A673 (cell line): Measurements from ENCODE around the gene PHYH. TPM values are rescaled to one million over a fixed set of nuclear protein-coding genes. Genes with fewer than 3 reads are reported as not detected.
A peak's percentile ranks its signal among the peaks of the same experiment; 100 is the strongest.
"Not testable (repeated sequence)": the region's sequence is repeated elsewhere in the genome, so short reads cannot be mapped to it uniquely, and the experiment has no call there.

Experiments
- BruUV-seq: library from RNA; stranded (reverse); fragments of 400-500 nt; replicated peaks from 2 replicates; lab custom pipeline; 2021; lab: Mats Ljungman, UMichigan
- CTCF ChIA-PET: fragments of 300-600 bp; sonication (Branson Sonifier 250); formaldehyde crosslinking; loops from one replicate; lab custom pipeline; 2022; ENCODE audit warnings: antibody characterized with exemption; lab: Charles Lee
- POLR2A ChIA-PET: fragments of 300-600 bp; sonication (Branson Sonifier 250); formaldehyde crosslinking; loops from one replicate; lab custom pipeline; 2022; ENCODE audit warnings: antibody characterized with exemption; ENCODE audit not compliant: low non-redundant PET; lab: Charles Lee
- DNase-seq: peaks from one replicate; pipeline ENCODE4 v3.0.0-alpha.2; 2015; ENCODE audit warnings: low spot score
- H3K27ac ChIP-seq: fragments of 200-600 bp; sonication (generic); 2 replicates; pipeline ENCODE4 v1.5.1; 2016; ENCODE audit warnings: mixed run types, low read depth, mild to moderate bottlenecking, mixed read lengths, antibody characterized with exemption, low read length; ENCODE audit not compliant: poor library complexity, severe bottlenecking
- H3K27me3 ChIP-seq: fragments of 200-600 bp; sonication (generic); replicated peaks from 2 replicates; pipeline ENCODE4 v1.6.1; 2017; ENCODE audit warnings: mixed run types, low read depth, mild to moderate bottlenecking, mixed read lengths, antibody characterized with exemption, low read length; ENCODE audit not compliant: insufficient read depth, poor library complexity
- H3K36me3 ChIP-seq: fragments of 200-600 bp; sonication (generic); 2 replicates; pipeline ENCODE4 v1.6.1; 2016; ENCODE audit warnings: mixed run types, mild to moderate bottlenecking, mixed read lengths, antibody characterized with exemption, low read length; ENCODE audit not compliant: insufficient read depth, poor library complexity, severe bottlenecking
- H3K4me1 ChIP-seq: fragments of 200-600 bp; sonication (generic); 2 replicates; pipeline ENCODE4 v1.6.1; 2017; ENCODE audit warnings: mixed run types, mild to moderate bottlenecking, mixed read lengths, antibody characterized with exemption, low read length; ENCODE audit not compliant: insufficient read depth, poor library complexity, severe bottlenecking
- H3K4me3 ChIP-seq: fragments of 200-600 bp; sonication (generic); 2 replicates; pipeline ENCODE4 v1.5.1; 2016; ENCODE audit warnings: low read depth, mixed run types, mild to moderate bottlenecking, mixed read lengths, low read length; ENCODE audit not compliant: poor library complexity, severe bottlenecking
- H3K9me3 ChIP-seq: fragments of 200-600 bp; sonication (generic); 2 replicates; pipeline ENCODE4 v1.6.1; 2016; ENCODE audit warnings: mixed run types, low read depth, mild to moderate bottlenecking, mixed read lengths, antibody characterized with exemption, low read length; ENCODE audit not compliant: poor library complexity, severe bottlenecking
- EZH2 ChIP-seq: fragments of 200-600 bp; sonication (generic); IDR thresholded peaks from 2 replicates; pipeline ENCODE4 v1.6.1; 2017; ENCODE audit warnings: borderline replicate concordance, low read depth, mild to moderate bottlenecking, mixed read lengths, antibody characterized with exemption, low read length; ENCODE audit not compliant: poor library complexity, severe bottlenecking
- intact Hi-C: fragments of 100-400 bp; cut with micrococcal nuclease; formaldehyde crosslinking; loops from one replicate; pipeline ENCODE4 v1.10.0; 2022; ENCODE audit not compliant: unreplicated experiment
- total RNA-seq: library from RNA; stranded (reverse); gene quantifications from 2 replicates; pipeline ENCODE4 v1.2.3, GENCODE V29; 2021
- TF ChIP-seq, protein P1 (sequence below): fragments of 300-800, 200-600 bp; sonication (generic); conservative IDR thresholded peaks from 2 replicates; pipeline ENCODE4 v1.5.1; 2017; ENCODE audit warnings: low read depth, mild to moderate bottlenecking, antibody characterized with exemption, low read length, moderate library complexity, mixed read lengths

The PHYH gene
- total RNA-seq, 1 experiment from 2014 or later: 5.1 TPM

DNA sequence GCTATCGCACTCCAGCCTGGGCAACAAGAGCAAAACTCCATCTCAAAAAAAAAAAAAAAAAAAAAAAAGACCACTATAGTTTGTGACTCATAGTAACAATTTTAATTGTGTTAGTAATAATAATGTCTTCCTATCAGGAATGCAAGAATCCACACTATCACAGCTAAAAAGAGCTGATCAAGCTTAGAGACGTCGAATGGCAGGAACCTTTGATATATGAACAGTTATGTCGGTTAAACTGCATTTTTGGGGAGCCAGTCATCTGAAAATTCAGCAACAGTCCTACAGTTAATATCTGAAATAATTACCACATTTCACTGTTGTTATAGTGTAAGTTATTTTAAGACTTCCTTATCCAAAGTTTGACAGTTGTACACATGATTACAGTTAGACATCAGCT, 8.8 kb downstream of the PHYH start:
- Histone ChIP-seq H3K4me3 (no peak overlapping the region), H3K4me1 (no peaks in the 10 kb centered on the region), H3K27ac (no peak overlapping the region), H3K9me3 (no peaks in the 10 kb centered on the region), H3K27me3 (no peaks in the 10 kb centered on the region), H3K36me3 (no peaks in the 10 kb centered on the region)
- ChIA-PET POLR2A (no interaction called here), CTCF (no interaction called here)
- intact Hi-C loops: no loop called here
- no peak for DNase-seq
- BruUV-seq: no TSS peak
- TF ChIP-seq, protein P1, sequence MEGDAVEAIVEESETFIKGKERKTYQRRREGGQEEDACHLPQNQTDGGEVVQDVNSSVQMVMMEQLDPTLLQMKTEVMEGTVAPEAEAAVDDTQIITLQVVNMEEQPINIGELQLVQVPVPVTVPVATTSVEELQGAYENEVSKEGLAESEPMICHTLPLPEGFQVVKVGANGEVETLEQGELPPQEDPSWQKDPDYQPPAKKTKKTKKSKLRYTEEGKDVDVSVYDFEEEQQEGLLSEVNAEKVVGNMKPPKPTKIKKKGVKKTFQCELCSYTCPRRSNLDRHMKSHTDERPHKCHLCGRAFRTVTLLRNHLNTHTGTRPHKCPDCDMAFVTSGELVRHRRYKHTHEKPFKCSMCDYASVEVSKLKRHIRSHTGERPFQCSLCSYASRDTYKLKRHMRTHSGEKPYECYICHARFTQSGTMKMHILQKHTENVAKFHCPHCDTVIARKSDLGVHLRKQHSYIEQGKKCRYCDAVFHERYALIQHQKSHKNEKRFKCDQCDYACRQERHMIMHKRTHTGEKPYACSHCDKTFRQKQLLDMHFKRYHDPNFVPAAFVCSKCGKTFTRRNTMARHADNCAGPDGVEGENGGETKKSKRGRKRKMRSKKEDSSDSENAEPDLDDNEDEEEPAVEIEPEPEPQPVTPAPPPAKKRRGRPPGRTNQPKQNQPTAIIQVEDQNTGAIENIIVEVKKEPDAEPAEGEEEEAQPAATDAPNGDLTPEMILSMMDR: no peak
- TF ChIP-seq EZH2: no peak

DNA sequence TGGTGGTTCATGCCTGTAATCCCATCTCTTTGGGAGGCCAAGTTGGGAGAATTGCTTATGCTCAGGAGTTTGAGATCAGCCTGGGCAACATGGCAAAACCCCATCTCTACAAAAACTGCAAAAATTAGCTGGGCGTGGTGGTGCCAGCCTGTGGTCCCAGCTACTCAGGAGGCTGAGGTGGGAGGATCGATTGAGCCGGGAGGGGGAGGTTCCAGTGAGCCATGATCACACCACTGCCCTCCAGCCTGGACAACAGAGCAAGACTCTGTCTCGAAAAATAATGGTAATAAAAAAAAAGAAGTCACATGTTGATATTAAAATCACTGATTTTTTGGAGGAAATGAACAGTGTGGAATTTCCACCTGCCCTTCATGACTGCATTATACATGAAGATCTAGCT, 15.8 kb downstream of the PHYH start:
- Histone ChIP-seq H3K9me3 (no peaks in the 10 kb centered on the region), H3K27ac (no peak overlapping the region), H3K36me3 (no peaks in the 10 kb centered on the region), H3K4me3 (no peak overlapping the region), H3K27me3 (no peaks in the 10 kb centered on the region), H3K4me1 (no peaks in the 10 kb centered on the region)
- TF ChIP-seq, protein P1: no peak
- ChIA-PET CTCF (no interaction called here), POLR2A (interaction anchor here (0.7 kb wide), 1 partner anchor 136 kb away, joined by 6 read pairs; no protein-coding TSS in a partner anchor)
- intact Hi-C loops: no loop called here
- no peak for DNase-seq
- no TSS peak for BruUV-seq

DNA sequence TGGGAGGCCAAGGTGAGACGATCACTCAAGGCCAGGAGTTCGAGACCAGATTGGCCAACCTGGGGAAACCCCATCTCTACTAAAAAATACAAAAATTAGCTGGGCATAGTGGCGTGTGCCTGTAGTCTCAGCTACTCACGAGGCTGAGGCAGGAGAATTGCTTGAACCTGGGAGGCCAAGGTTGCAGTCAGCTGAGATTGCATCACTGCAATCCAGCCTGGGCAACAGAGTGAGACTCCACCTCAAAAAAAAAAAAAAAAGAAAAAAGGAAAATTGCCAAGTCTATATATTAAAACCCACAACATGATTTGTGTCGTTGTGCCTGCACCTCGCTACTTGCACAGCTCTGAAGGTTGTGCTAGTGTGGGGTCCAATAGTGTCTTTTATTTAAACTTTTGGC, 17.5 kb downstream of the PHYH start:
- DNase-seq, H3K27me3 ChIP-seq, CTCF ChIA-PET, H3K27ac ChIP-seq, H3K4me1 ChIP-seq, BruUV-seq, POLR2A ChIA-PET, H3K36me3 ChIP-seq, intact Hi-C loops, H3K9me3 ChIP-seq, H3K4me3 ChIP-seq: not testable (repeated sequence)

DNA sequence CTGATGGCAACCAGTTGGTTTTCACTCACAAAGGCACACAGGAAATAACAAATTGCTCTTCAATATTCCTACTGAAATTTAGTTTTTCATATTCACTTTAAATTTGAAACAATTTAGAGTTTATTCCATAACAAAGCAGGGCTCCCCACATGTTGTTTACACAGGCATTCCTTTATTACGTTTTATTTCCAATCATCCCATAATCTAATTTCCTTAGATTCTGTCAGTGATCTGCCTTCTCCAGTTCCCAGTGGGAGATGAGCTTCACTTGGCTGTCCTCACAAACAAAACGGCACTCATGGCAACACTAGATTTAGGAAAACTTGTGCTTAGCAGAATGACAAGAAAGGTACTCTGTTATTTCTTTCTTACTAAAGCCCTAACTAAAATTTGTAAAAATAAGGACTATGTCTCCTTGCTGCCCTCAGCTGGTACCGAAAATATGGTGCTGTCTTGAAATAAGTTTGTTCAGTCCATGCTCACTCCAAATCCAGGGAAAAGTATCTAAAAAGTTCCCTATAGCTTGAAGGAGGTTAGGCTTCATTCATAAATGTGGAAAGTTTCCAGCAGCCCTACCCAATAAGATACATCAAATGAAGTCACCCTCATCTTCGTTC, 23.0 kb downstream of the PHYH start:
- DNase-seq: peak; percentile 35
- CTCF ChIA-PET: interaction anchor here (0.7 kb wide), 1 partner anchor 71 kb away, joined by 4 read pairs; no protein-coding TSS in a partner anchor
- POLR2A ChIA-PET: no interaction called here

DNA sequence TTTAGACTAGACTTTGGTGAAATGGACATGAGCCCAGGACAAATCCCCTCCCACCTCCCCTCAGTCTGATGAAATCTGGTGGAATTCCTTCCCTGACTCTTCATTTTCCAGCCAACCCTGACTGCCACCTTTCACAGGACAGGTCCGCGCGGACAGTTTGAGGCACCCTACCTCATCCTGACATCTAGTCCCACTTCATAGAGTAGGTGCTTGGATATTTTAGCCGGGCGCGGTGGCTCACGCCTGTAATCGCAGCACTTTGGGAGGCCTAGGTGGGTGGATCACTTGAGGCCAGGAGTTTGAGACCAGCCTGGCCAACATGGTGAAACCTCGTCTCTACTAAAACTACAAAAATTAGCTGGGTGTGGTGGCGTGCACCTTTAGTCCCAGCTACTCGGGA, 23.7 kb downstream of the PHYH start:
- BruUV-seq, CTCF ChIA-PET, H3K9me3 ChIP-seq, intact Hi-C loops, H3K4me1 ChIP-seq, H3K27ac ChIP-seq, DNase-seq, POLR2A ChIA-PET, H3K36me3 ChIP-seq, H3K27me3 ChIP-seq, H3K4me3 ChIP-seq: not testable (repeated sequence)

More for the DNA sequence above, 23.0 kb downstream of the PHYH start:
- no peaks in the 10 kb centered on the region for H3K9me3 ChIP-seq
- no peak overlapping the region for H3K27ac ChIP-seq
- TF ChIP-seq, protein P1: peak; percentile 31; the same call in 1 of the 2 replicates
- no peak for TF ChIP-seq EZH2
- H3K27me3 ChIP-seq: no peaks in the 10 kb centered on the region
- H3K4me3 ChIP-seq: no peak overlapping the region
- intact Hi-C loops: no loop called here
- H3K36me3 ChIP-seq: no peaks in the 10 kb centered on the region
- no peaks in the 10 kb centered on the region for H3K4me1 ChIP-seq
- BruUV-seq: no TSS peak
